ENCODE results near the gene GRK6. TPM values are rescaled to one million over a fixed set of nuclear protein-coding genes. Genes with fewer than 3 reads are reported as not detected.

GRK6 gene
- polyA plus RNA-seq, 1 of the 3 experiments (the other 2 are of a cell fraction), result 39.5 TPM

DNA sequence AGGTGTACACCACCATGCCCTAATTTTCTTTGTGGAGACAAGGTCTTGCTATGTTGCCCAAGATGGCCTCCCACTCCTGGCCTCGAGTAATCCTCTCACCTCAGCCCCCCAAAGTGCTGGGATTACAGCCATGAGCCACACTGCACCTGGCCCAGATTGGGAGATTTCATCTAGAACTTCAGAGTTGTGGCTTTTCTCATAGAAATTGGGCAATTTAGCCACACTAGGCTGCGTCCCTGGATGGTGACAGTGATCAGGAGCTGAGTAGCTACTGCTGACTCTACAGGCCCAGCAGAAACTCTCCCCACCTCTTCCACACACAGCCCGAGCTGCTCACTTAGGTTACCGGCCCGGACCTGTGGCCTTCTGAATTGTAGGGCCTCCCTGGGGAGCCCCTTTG lies 33.7 kb upstream of the GRK6 start:
- peaks cover 0 to 3% of the 10 kb centered on the region in 2 experiments; a peak in 1 of 4 replicates for H3K4me1 ChIP-seq (ENCODE audit: control insufficient read depth in 1 of 2, insufficient read depth in 2 of 2, low read depth in 1 of 2, low read length in 1 of 2)
- CTCF ChIA-PET, result interaction anchor here (0.6 to 14.2 kb wide), 8 partner anchors 10 to 335 kb away, joined by 3 to 318 read pairs (median 4); partner anchors contain the start of genes F12 and PRR7
- H3K9me2 ChIP-seq, result no peaks in the 10 kb centered on the region
- WGBS (ENCODE audit: low lambda C conversion rate), result 70% methylated on average over 5 of the region's 5 CpGs
- H3K27ac ChIP-seq (ENCODE audit: low read depth in 2 of 2, low read length in 1 of 2), result no peak overlapping the region
- H4K20me1 ChIP-seq (ENCODE audit: insufficient read depth), result no peaks in the 10 kb centered on the region
- no peak overlapping the region for H2AFZ ChIP-seq (ENCODE audit: low read depth)
- no peak overlapping the region for H3K9ac ChIP-seq
- no peaks in the 10 kb centered on the region for H3K36me3 ChIP-seq (replicated peaks in 1 of 2; ENCODE audit: control insufficient read depth in 1 of 2, insufficient read depth in 2 of 2, low read length in 1 of 2)
- no peak overlapping the region for H3K4me2 ChIP-seq
- H3K27me3 ChIP-seq (ENCODE audit: insufficient read depth), result no peaks in the 10 kb centered on the region
- TF ChIP-seq TAF1 (IDR thresholded peaks at IDR 0.05; ENCODE audit: borderline replicate concordance, low read depth, low read length) (no peak), GABPA (IDR thresholded peaks at IDR 0.05; ENCODE audit: low read depth) (no peak), POLR2AphosphoS5 (IDR thresholded peaks at IDR 0.05; ENCODE audit: low read depth, low read length) (no peak), JUND (IDR thresholded peaks at IDR 0.05) (no peak), USF1 (IDR thresholded peaks at IDR 0.05; ENCODE audit: borderline replicate concordance, low read depth) (no peak), NFIC (IDR thresholded peaks at IDR 0.05; ENCODE audit: borderline replicate concordance) (no peak), FOXJ3 (CRISPR knock-in tag; IDR thresholded peaks at IDR 0.05) (no peak), TCF12 (IDR thresholded peaks at IDR 0.05) (no peak), PBX3 (IDR thresholded peaks at IDR 0.05) (no peak), SIN3A (IDR thresholded peaks at IDR 0.05; ENCODE audit: borderline replicate concordance, low read depth, low read length) (no peak)
- no peaks in the 10 kb centered on the region for H3K79me2 ChIP-seq (ENCODE audit: insufficient read depth)
- no peak overlapping the region for H3K4me3 ChIP-seq (ENCODE audit: low read depth in 2 of 2, low read length in 1 of 2)
- H3K9me3 ChIP-seq, result no peaks in the 10 kb centered on the region
- no peak for DNase-seq
- peaks cover 5% of the 10 kb centered on the region for H3F3A ChIP-seq (replicated peaks; ENCODE audit: insufficient read depth)
- POLR2A ChIA-PET, result no interaction called here

DNA sequence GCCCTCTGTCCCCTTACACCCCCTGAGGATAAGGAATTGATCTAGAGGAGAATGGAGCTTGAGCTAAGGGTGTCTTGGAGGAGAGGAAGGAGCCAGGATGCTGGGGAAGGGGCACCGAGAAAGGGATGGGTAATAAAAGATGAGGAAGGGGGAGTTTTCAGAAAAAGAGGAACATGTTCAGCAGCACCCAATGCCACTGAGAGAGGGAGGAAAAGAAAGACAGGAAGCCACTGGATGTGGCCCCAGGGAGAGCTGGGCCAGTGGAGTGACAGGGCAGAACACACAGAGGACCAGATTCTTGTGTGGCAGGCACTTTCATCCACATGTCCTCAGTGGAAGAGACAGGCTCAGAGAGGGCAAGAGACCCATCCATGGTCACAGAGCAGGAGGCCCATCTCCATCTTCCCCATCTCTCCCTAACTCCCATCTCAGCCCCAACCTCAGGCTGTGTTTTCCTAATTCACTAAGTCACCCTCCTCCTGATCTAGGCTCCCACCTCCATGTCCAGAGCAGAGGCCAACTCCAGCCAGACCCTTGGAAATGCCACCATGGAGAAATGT lies 33.2 kb upstream of the GRK6 start:
- DNase-seq, result no peak
- Histone ChIP-seq H3K4me2 (no peak overlapping the region), H3K27me3 (ENCODE audit: insufficient read depth) (no peaks in the 10 kb centered on the region), H3K27ac (ENCODE audit: low read depth in 2 of 2, low read length in 1 of 2) (no peak overlapping the region), H3K9me3 (no peaks in the 10 kb centered on the region), H3K4me3 (ENCODE audit: low read depth in 2 of 2, low read length in 1 of 2) (no peak overlapping the region), H4K20me1 (ENCODE audit: insufficient read depth) (no peaks in the 10 kb centered on the region), H3K36me3 (replicated peaks in 1 of 2; ENCODE audit: control insufficient read depth in 1 of 2, insufficient read depth in 2 of 2, low read length in 1 of 2) (no peaks in the 10 kb centered on the region), H3K4me1 (ENCODE audit: control insufficient read depth in 1 of 2, insufficient read depth in 2 of 2, low read depth in 1 of 2, low read length in 1 of 2) (peaks cover 0 to 3% of the 10 kb centered on the region in 2 experiments; a peak in 1 of 4 replicates), H3K9me2 (no peaks in the 10 kb centered on the region), H3F3A (replicated peaks; ENCODE audit: insufficient read depth) (peaks cover 5% of the 10 kb centered on the region), H3K79me2 (ENCODE audit: insufficient read depth) (no peaks in the 10 kb centered on the region), H2AFZ (ENCODE audit: low read depth) (no peak overlapping the region), H3K9ac (no peak overlapping the region)
- CTCF ChIA-PET, result interaction anchor here (0.6 to 14.2 kb wide), 8 partner anchors 11 to 336 kb away, joined by 3 to 318 read pairs (median 4); partner anchors contain the start of genes F12 and PRR7
- POLR2A ChIA-PET, result no interaction called here
- no peak for TF ChIP-seq FOXJ3 (CRISPR knock-in tag; IDR thresholded peaks at IDR 0.05)
- TF ChIP-seq NRF1 (IDR thresholded peaks at IDR 0.05; ENCODE audit: low read depth, low read length), result no peak
- TF ChIP-seq GABPA (IDR thresholded peaks at IDR 0.05; ENCODE audit: low read depth), result no peak
- WGBS (ENCODE audit: low lambda C conversion rate), result 63% methylated on average over 1 of the region's 1 CpG
